SU-DHL-6 (cell line): ENCODE data around the gene MTMR12.
"Not testable (repeated sequence)": the region's sequence is repeated elsewhere in the genome, so short reads cannot be mapped to it uniquely, and the experiment has no call there.

Experiments used
- H2AFZ ChIP-seq: fragments of 200-600 bp; sonication (generic); 2 replicates; pipeline ENCODE4 v1.6.1; 2014; ENCODE audit warnings: low read depth, mild to moderate bottlenecking, moderate library complexity, mixed read lengths, antibody characterized with exemption, low read length; ENCODE audit not compliant: severe bottlenecking
- H3F3A ChIP-seq: fragments of 200-600 bp; shearing (Covaris generic); 2 replicates; pipeline ENCODE4 v1.6.0; 2016; ENCODE audit warnings: antibody characterized with exemption, mild to moderate bottlenecking; ENCODE audit not compliant: insufficient read depth
- H3K27ac ChIP-seq: fragments of 200-600 bp; sonication (generic); 2 replicates; pipeline ENCODE4 v1.5.1; 2016; ENCODE audit warnings: low read depth, mild to moderate bottlenecking, low read length, moderate library complexity, mixed read lengths
- H3K27me3 ChIP-seq: fragments of 200-600 bp; sonication (generic), shearing (Covaris generic); 2 replicates; pipeline ENCODE4 v1.6.0; 2014; ENCODE audit warnings: mild to moderate bottlenecking, low read length
- H3K36me3 ChIP-seq: fragments of 200-600 bp; sonication (generic); 2 replicates; pipeline ENCODE4 v1.6.1; 2014; ENCODE audit warnings: mild to moderate bottlenecking, low read length, mixed read lengths
- H3K4me2 ChIP-seq: fragments of 300-600, 200-600 bp; shearing (Covaris generic), sonication (generic); 2 replicates; pipeline ENCODE4 v1.6.0; 2014; ENCODE audit warnings: low read length, low read depth, mild to moderate bottlenecking; ENCODE audit not compliant: poor library complexity, severe bottlenecking
- H3K4me3 ChIP-seq: fragments of 200-600 bp; sonication (generic); 2 replicates; pipeline ENCODE4 v1.5.1; 2014; ENCODE audit warnings: antibody characterized with exemption, low read length, mild to moderate bottlenecking, mixed read lengths; ENCODE audit not compliant: insufficient read depth, poor library complexity, severe bottlenecking
- H3K79me2 ChIP-seq: fragments of 200-600 bp; sonication (generic); 2 replicates; pipeline ENCODE4 v1.6.1; 2014; ENCODE audit warnings: mild to moderate bottlenecking, low read length, moderate library complexity; ENCODE audit not compliant: insufficient read depth
- H3K9ac ChIP-seq: fragments of 200-600 bp; sonication (generic); 2 replicates; pipeline ENCODE4 v1.7.0; 2014; ENCODE audit warnings: mild to moderate bottlenecking, low read length
- H3K9me2 ChIP-seq: fragments of 200-600 bp; sonication (generic); replicated peaks from 2 replicates; pipeline ENCODE4 v1.6.1; 2014; ENCODE audit warnings: low read length; ENCODE audit not compliant: insufficient read depth
- H3K9me3 ChIP-seq: fragments of 200-600 bp; sonication (generic); 2 replicates; pipeline ENCODE4 v1.6.1; 2014; ENCODE audit warnings: low read length, mixed read lengths; ENCODE audit not compliant: insufficient read depth
- H4K20me1 ChIP-seq: fragments of 200-600 bp; sonication (generic); 2 replicates; pipeline ENCODE4 v1.6.1; 2014; ENCODE audit warnings: low read depth, mild to moderate bottlenecking, antibody characterized with exemption, low read length, moderate library complexity, mixed read lengths
- EZH2phosphoT487 ChIP-seq: fragments of 200-600 bp; sonication (generic), shearing (Covaris generic); conservative IDR thresholded peaks from 2 replicates; pipeline ENCODE4 v1.6.1; 2018; ENCODE audit warnings: mild to moderate bottlenecking, antibody characterized with exemption, low read length, moderate library complexity, mixed read lengths
- TF ChIP-seq, protein P1 (sequence below): fragments of 200-600 bp; sonication (generic); IDR thresholded peaks from one replicate; pipeline ENCODE4 v1.5.1; 2017; ENCODE audit warnings: antibody characterized with exemption, mild to moderate bottlenecking, low read length, moderate library complexity; ENCODE audit not compliant: insufficient read depth, poor library complexity, severe bottlenecking

MTMR12 gene

DNA sequence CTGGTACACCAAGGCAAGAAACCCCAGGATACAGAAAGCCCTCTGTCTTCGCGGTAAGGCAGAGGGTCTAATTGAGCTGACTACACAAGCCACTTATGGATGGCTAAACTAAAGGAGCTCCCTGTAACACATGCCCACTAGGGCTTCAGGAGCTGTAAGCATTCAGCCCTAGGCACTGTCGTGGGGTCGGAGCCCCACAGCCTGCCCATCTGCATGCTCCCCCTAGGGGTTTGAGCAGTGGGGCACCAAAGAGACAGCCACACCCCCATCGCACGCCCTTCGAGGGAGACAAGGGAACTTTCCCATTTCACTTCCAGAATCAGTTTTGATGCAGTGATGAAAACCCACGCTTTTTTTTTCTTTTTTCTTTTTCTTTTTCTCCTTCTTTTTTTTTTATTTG lies 11.0 kb upstream of the MTMR12 start:
- Histone ChIP-seq H4K20me1 (no peaks in the 10 kb centered on the region), H3K9me3 (peaks cover 10% of the 10 kb centered on the region; the same call in 1 of the 2 replicates), H3K9me2 (no peaks in the 10 kb centered on the region), H3K79me2 (no peaks in the 10 kb centered on the region), H3K27ac (no peak overlapping the region), H3K9ac (no peak overlapping the region), H3K27me3 (no peaks in the 10 kb centered on the region), H3K4me3 (no peak overlapping the region), H3K36me3 (no peaks in the 10 kb centered on the region), H2AFZ (no peak overlapping the region), H3F3A (no peaks in the 10 kb centered on the region), H3K4me2 (no peak overlapping the region)
- TF ChIP-seq, protein P1, sequence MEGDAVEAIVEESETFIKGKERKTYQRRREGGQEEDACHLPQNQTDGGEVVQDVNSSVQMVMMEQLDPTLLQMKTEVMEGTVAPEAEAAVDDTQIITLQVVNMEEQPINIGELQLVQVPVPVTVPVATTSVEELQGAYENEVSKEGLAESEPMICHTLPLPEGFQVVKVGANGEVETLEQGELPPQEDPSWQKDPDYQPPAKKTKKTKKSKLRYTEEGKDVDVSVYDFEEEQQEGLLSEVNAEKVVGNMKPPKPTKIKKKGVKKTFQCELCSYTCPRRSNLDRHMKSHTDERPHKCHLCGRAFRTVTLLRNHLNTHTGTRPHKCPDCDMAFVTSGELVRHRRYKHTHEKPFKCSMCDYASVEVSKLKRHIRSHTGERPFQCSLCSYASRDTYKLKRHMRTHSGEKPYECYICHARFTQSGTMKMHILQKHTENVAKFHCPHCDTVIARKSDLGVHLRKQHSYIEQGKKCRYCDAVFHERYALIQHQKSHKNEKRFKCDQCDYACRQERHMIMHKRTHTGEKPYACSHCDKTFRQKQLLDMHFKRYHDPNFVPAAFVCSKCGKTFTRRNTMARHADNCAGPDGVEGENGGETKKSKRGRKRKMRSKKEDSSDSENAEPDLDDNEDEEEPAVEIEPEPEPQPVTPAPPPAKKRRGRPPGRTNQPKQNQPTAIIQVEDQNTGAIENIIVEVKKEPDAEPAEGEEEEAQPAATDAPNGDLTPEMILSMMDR: no peak
- TF ChIP-seq EZH2phosphoT487: no peak

DNA sequence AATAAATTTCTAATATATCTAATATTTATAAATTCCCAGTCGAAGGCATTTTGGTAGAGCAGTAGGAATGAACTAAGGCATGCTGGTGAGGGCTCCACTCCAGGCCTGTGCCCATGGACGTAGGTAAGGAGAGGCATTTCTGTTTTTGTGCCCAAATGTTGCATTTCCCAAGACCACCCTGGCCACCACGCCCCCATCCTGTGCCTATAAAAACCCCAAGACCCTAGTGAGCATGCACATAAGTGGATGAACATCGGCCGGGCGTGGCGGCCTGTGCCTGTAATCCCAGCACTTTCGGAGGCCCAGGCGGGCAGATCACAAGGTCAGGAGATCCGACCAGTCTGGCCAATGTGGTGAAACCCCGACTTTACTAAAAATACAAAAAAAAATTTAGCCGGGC lies 10.1 kb upstream of the MTMR12 start:
- Histone ChIP-seq H3K27ac (no peak overlapping the region), H3K79me2 (no peaks in the 10 kb centered on the region), H2AFZ (no peak overlapping the region), H3K9me2 (no peaks in the 10 kb centered on the region), H4K20me1 (no peaks in the 10 kb centered on the region), H3K36me3 (no peaks in the 10 kb centered on the region), H3K4me3 (no peak overlapping the region), H3F3A (no peaks in the 10 kb centered on the region), H3K9me3 (peaks cover 10% of the 10 kb centered on the region; the same call in 1 of the 2 replicates), H3K27me3 (no peaks in the 10 kb centered on the region), H3K4me2 (no peak overlapping the region), H3K9ac (no peak overlapping the region)
- TF ChIP-seq, protein P1: no peak
- TF ChIP-seq EZH2phosphoT487: no peak

DNA sequence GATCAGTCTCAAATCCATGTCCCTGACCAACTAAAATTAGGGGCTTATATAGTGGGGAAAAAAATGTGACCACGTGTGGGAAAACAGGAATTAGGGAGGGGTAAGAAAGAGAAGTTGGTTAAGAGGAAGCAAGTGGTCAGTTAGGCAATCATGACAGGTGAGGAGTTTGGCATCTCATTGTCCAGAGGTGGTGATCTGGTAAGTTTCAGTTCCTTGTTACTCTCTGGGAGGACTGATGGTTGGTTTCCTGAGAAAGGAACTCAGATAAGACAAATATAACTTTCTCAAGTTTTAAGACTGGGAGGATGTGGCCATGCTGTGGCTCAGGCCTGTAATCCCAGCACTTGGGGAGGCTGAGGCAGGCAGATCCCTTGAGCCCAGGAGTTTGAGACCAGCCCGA lies 9.0 kb upstream of the MTMR12 start:
- H2AFZ ChIP-seq, H3K4me3 ChIP-seq, H3K9me3 ChIP-seq, H4K20me1 ChIP-seq, H3K27me3 ChIP-seq, H3K79me2 ChIP-seq, H3F3A ChIP-seq, H3K9ac ChIP-seq, H3K9me2 ChIP-seq, H3K36me3 ChIP-seq, H3K27ac ChIP-seq, H3K4me2 ChIP-seq: not testable (repeated sequence)

DNA sequence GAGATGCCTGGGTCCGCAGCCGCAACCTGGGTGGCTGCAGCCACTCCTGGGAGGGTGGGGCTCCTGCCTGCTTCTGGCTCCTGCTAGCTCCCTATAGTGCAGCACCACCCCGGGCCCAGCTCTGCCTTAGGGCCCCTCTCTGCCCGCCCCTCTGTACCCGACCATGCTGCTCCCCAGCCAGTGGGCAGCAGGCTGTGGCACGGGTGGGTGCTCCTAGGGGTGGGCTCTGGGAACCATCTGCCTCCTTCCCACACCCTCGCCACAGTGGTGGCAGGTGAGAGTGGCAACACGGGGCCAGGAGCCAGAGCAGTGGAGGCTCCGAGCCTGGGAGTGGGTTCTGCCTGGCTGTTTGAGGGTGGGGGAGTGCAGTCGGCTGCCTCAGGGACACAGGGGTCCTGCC lies 7.8 kb upstream of the MTMR12 start:
- no peaks in the 10 kb centered on the region for H3K79me2 ChIP-seq
- no peaks in the 10 kb centered on the region for H3F3A ChIP-seq
- no peak overlapping the region for H3K4me2 ChIP-seq
- no peak overlapping the region for H2AFZ ChIP-seq
- H3K9me3 ChIP-seq: peaks cover 10% of the 10 kb centered on the region; the same call in 1 of the 2 replicates
- no peaks in the 10 kb centered on the region for H3K9me2 ChIP-seq
- no peaks in the 10 kb centered on the region for H4K20me1 ChIP-seq
- H3K27ac ChIP-seq: no peak overlapping the region
- H3K4me3 ChIP-seq: no peak overlapping the region
- no peak overlapping the region for H3K9ac ChIP-seq
- no peaks in the 10 kb centered on the region for H3K27me3 ChIP-seq
- TF ChIP-seq, protein P1: no peak
- TF ChIP-seq EZH2phosphoT487: no peak
- H3K36me3 ChIP-seq: no peaks in the 10 kb centered on the region
